Tibial artery (tissue), 4 donors: ENCODE results near the gene IL1RAP.

ENCODE experiments used
- DNase-seq, 2 donors: peaks; one replicate each; pipeline ENCODE4 v3.0.0-alpha.2; 2019
- H3K27ac ChIP-seq, 2 donors: fragments of 200-600 bp; sonication (generic) in 1 of 2; 1 replicate in 1 of 2; 2 replicates in 1 of 2; pipeline ENCODE4 v1.5.1; 2018 to 2019; ENCODE audit warnings: mild to moderate bottlenecking in 1 of 2
- H3K27me3 ChIP-seq, 2 donors: fragments of 200-600 bp; sonication (generic) in 1 of 2; one replicate each; pipeline versions ENCODE4 v1.5.1 to v1.6.0; 2016 to 2019
- H3K36me3 ChIP-seq, 3 donors: fragments of 200-600 bp; sonication (generic) in 2 of 3; one replicate each; pipeline ENCODE4 v1.5.1; 2016 to 2019; ENCODE audit warnings: mild to moderate bottlenecking in 2 of 3
- H3K4me1 ChIP-seq, 4 donors: fragments of 200-600 bp; sonication (generic) in 2 of 4; 1 replicate in 3 of 4; 2 replicates in 1 of 4; pipeline ENCODE4 v1.5.1; 2016 to 2019
- H3K4me3 ChIP-seq, 2 donors: fragments of 200-600 bp; sonication (generic) in 1 of 2; 1 replicate in 1 of 2; 2 replicates in 1 of 2; pipeline ENCODE4 v1.5.1; 2018 to 2019; ENCODE audit warnings: mild to moderate bottlenecking in 2 of 2
- H3K9me3 ChIP-seq, 3 donors: fragments of 200-600 bp; sonication (generic) in 1 of 3; one replicate each; pipeline ENCODE4 v1.5.1; 2016 to 2019
- intact Hi-C: fragments of 100-400 bp; cut with DNase I; formaldehyde crosslinking; loops from one replicate; pipeline ENCODE4 v1.15.0; 2023; ENCODE audit warnings: low total_unique reads
- TF ChIP-seq, protein P1 (sequence below), 2 experiments: fragments of 200-600 bp in 1 of 2; fragments of 450-650 bp in 1 of 2; IDR thresholded peaks; one replicate each; pipeline ENCODE4 v1.5.1; 2017 to 2019; ENCODE audit warnings: antibody characterized with exemption in 2 of 2, mild to moderate bottlenecking in 1 of 2, moderate library complexity in 1 of 2

IL1RAP gene

DNA sequence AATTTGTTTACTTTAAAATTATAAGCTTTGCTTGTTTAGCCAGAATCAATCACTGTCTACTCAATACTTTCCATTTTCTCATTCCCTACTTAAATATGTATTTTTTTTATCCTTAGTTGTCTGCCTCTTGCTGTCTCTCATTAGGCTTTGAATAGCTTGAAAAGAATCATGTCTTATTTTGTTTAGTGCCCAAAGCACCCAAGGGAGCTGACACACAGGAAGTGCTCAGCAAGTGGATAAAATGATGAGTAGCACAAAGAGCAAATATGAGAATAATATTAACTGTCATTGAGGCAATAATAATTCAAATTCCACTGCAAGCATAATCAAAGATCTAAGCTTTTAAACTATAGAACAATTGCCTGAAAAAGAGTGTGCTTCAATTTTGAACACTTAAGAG is 19.0 kb upstream of the IL1RAP start:
- Histone ChIP-seq H3K4me1 (no peaks in the 10 kb centered on the region), H3K4me3 (no peak overlapping the region), H3K9me3 (no peaks in the 10 kb centered on the region), H3K36me3 (no peaks in the 10 kb centered on the region), H3K27ac (no peak overlapping the region), H3K27me3 (no peaks in the 10 kb centered on the region)
- TF ChIP-seq, protein P1, sequence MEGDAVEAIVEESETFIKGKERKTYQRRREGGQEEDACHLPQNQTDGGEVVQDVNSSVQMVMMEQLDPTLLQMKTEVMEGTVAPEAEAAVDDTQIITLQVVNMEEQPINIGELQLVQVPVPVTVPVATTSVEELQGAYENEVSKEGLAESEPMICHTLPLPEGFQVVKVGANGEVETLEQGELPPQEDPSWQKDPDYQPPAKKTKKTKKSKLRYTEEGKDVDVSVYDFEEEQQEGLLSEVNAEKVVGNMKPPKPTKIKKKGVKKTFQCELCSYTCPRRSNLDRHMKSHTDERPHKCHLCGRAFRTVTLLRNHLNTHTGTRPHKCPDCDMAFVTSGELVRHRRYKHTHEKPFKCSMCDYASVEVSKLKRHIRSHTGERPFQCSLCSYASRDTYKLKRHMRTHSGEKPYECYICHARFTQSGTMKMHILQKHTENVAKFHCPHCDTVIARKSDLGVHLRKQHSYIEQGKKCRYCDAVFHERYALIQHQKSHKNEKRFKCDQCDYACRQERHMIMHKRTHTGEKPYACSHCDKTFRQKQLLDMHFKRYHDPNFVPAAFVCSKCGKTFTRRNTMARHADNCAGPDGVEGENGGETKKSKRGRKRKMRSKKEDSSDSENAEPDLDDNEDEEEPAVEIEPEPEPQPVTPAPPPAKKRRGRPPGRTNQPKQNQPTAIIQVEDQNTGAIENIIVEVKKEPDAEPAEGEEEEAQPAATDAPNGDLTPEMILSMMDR (IDR thresholded peaks at IDR 0.05): no peak
- intact Hi-C loops: no loop called here
- DNase-seq: no peak

DNA sequence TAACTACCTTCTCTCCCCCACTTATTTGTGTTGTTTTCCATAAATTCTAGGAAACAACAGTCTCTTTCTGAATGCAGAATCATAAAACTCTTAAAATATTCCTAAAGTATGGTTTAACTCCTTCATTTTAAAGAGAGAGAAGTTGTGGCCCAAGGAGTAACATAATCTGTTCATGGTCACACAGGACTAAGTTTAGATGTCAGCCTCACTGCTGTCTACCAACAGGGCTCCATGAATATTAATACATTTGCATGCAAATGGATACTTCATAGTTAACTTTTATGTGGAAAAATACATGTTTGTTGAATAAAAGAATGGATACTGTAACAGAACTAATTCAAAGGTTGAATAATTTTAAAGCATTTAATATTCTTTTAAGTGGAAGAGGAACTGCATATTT is 18.5 kb upstream of the IL1RAP start:
- TF ChIP-seq, protein P1 (IDR thresholded peaks at IDR 0.05): no peak
- no peaks in the 10 kb centered on the region for H3K27me3 ChIP-seq
- H3K27ac ChIP-seq: no peak overlapping the region
- H3K36me3 ChIP-seq: no peaks in the 10 kb centered on the region
- H3K4me1 ChIP-seq: no peaks in the 10 kb centered on the region
- no peaks in the 10 kb centered on the region for H3K9me3 ChIP-seq
- H3K4me3 ChIP-seq: no peak overlapping the region
- no peak for DNase-seq
- intact Hi-C loops: no loop called here

DNA sequence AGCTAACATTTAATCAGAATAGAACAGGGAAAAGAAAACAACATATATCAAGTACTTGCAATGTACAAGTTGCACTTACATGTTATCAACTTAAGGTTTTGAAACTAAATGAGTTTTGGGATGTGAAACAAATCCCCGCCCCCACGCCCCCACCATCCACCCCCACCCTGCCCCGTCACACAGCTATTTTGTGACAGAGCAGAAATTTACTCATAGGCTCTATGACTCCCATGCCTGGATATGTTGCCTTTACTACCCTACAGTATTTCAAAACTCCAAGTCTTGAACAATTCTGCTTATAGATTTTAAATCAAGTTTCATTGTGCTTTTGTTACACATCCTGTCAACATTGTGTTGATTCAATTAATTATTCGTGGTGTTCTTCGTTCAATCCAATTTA is 18.1 kb upstream of the IL1RAP start:
- intact Hi-C loops: no loop called here
- no peak overlapping the region for H3K27ac ChIP-seq
- no peak overlapping the region for H3K4me3 ChIP-seq
- TF ChIP-seq, protein P1 (IDR thresholded peaks at IDR 0.05): no peak
- no peak for DNase-seq
- H3K4me1 ChIP-seq: no peaks in the 10 kb centered on the region
- no peaks in the 10 kb centered on the region for H3K27me3 ChIP-seq
- H3K9me3 ChIP-seq: no peaks in the 10 kb centered on the region
- H3K36me3 ChIP-seq: no peaks in the 10 kb centered on the region

DNA sequence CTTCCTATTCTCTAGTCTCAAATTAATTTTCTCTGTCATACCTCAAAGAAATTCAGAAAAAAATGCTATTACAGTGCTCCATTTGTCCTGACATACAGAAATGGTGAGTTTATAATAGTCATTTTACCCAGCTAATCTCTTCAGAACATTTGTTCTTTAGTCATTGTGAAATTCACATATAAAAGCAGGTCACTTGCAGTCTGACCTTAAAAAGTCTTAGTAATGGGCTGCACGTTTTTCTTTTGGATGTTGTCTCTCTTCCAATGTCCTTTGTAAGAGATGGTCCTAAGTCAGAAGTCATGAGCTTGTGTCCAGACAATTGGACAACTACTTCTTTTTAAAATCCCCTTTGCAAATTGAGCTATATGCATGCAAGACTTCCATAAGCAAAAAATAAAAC is 17.0 kb upstream of the IL1RAP start:
- DNase-seq: no peak
- H3K27me3 ChIP-seq: no peaks in the 10 kb centered on the region
- H3K9me3 ChIP-seq: no peaks in the 10 kb centered on the region
- H3K27ac ChIP-seq: no peak overlapping the region
- TF ChIP-seq, protein P1 (IDR thresholded peaks at IDR 0.05): no peak
- intact Hi-C loops: no loop called here
- H3K4me1 ChIP-seq: no peaks in the 10 kb centered on the region
- H3K4me3 ChIP-seq: no peak overlapping the region
- no peaks in the 10 kb centered on the region for H3K36me3 ChIP-seq

DNA sequence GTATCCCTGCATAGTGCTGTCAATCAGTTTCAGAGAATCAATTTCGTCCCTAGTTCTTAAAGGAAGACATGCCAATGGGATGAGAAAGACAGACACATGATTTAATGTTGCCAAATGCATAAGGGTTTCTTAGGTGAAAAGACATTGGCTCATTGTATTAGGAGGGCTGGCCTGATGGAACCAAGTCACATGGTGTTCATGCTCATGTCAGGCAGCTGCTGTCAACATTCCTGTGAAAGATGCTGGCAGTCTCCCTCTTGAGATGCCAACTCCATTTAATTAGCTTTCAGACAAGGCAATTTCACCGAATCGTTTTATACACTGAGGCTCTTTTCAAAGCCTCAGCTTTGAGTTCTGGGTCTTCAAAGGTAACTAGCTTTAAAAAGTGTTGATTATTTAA is 16.1 kb upstream of the IL1RAP start:
- no peaks in the 10 kb centered on the region for H3K36me3 ChIP-seq
- H3K4me3 ChIP-seq: no peak overlapping the region
- no peak for DNase-seq
- H3K27me3 ChIP-seq: no peaks in the 10 kb centered on the region
- TF ChIP-seq, protein P1 (IDR thresholded peaks at IDR 0.05): no peak
- H3K9me3 ChIP-seq: no peaks in the 10 kb centered on the region
- intact Hi-C loops: no loop called here
- no peak overlapping the region for H3K27ac ChIP-seq
- H3K4me1 ChIP-seq: no peaks in the 10 kb centered on the region

DNA sequence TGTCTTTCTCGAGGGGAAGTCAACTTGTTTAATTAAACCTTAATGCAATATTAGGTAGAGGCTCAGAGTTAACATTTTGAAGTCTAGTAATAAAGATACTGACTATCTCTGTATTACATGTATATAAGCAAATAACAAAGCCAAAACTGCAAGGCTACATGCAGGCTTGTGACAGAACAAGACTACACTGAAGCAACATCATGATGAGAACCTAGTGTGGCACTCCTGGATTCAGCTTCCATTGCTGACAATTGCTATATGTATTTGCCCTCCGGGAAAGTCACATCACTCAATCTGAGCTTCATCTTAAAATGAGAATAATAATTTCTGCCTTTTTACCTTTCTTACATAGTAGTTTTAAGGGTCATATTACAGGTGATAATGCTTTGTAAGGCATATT is 15.6 kb upstream of the IL1RAP start:
- no peaks in the 10 kb centered on the region for H3K27me3 ChIP-seq
- TF ChIP-seq, protein P1 (IDR thresholded peaks at IDR 0.05): no peak
- intact Hi-C loops: no loop called here
- H3K4me1 ChIP-seq: no peaks in the 10 kb centered on the region
- H3K9me3 ChIP-seq: no peaks in the 10 kb centered on the region
- no peaks in the 10 kb centered on the region for H3K36me3 ChIP-seq
- no peak overlapping the region for H3K4me3 ChIP-seq
- H3K27ac ChIP-seq: no peak overlapping the region
- no peak for DNase-seq
